ENCODE data around the gene C2orf72.
"Not testable (repeated sequence)": the region's sequence is repeated elsewhere in the genome, so short reads cannot be mapped to it uniquely, and the experiment has no call there.

The C2orf72 gene

GRCh38 chr2:231015478-231015877, 21.8 kb upstream of the C2orf72 start:
- peak; percentile 47 for DNase-seq (ENCODE audit: low read depth, low spot score)

DNA sequence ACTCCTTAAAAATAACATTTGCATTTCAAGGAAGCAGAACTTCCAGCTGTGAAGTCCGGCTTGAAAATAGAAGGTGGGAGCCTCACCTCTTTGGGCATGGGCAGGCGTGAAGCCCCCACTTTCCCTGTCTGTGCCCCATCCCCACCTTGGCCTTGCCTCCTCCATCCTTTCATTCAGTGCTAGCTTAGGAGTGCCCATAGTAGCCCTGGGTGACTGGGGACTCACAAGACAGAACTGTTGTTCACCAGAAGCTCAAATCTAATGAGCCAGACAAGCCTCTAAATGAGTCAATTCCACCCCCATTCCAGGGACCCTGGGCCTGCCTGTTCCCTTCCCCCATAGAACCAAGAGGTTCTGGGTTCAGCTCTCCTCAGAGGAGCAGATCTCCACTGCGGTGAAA, 21.4 kb upstream of the C2orf72 start:
- no peak for DNase-seq (ENCODE audit: low read depth, low spot score)

DNA sequence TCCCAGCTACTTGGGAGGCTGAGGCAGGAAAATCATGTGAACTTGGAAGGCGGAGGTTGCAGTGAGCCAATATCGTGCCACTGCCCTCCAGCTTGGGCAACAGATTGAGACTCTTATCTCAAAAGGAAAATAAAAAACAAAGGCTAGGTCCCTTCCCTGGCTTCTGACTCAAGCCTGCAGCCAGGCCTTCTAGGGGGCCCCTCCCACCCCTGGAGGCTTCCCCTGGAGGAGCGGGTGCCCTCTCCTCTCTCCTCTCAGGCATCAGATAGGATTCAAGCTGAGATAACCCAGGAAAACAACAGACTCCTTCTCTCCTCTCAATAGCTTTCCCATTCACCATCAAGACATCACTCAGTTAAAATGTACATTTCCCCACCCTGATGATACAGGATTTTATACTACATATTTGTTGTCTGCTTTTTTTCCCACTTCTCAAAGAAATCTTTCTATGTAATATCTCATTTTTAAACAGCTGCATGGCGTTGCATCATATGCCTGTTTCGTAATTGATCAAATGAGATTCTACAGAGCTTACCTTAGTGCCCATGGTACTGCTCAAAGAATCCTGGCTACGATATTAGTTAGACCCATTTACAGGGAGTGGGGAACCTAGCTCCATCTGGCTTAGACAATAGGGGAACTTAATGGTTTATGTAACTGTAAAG, 20.6 kb upstream of the C2orf72 start:
- no peak for DNase-seq (ENCODE audit: low read depth, low spot score)

DNA sequence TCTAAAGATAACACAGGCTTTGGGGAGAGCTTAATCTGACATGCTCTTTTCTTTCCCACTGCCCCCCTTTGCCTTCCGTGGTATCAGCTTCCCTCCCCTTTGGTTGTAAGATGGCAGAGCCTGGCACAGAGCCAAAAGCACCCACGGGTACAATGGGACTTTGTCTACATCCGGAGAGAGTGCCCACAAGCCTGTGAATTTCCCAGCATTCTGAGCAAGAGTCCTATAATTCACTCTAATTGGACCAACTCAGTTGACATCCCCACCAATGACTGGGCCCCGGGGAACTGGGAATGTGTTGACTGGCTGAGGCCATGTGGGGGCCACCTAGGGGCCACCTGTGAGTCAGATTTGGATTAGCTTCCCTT, 20.1 kb upstream of the C2orf72 start:
- DNase-seq (ENCODE audit: low read depth, low spot score): no peak

DNA sequence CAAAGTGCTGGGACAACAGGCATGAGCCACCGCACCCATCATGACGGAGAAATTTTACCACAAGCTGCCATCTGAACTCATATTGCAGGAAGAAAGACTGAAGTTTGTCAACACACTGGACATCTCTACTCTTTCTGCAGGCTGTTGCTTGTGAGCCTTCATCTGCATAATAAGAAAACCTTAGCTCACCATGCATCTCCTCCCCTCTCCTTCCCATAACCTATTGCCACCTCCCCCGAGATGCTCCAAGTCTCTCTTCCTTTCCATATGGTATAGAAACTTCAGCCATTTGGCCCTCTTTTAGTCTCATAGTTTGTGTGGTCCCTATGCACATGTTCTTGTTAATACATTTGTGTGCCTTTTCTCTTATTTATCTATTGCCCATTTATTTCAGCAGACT, 19.1 kb upstream of the C2orf72 start:
- DNase-seq (ENCODE audit: low read depth, low spot score): no peak

DNA sequence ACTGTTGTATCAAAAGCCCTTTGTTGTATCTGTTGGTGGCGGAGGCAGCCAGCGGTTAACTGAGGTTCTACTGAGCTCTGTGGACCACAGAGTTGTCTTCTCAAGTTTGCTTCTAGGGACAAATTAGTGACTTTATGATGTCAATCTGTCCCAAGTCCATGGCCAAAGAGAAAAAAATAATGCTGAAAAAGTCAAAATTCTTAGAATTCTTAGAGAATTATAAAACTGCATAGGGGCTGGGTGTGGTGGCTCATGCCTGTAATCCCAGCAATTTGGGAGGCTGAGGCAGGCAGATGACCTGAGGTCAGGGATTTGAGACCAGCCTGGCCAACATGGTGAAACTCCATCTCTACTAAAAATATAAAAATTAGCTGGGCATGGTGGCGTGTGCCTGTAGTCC, 12.3 kb upstream of the C2orf72 start:
- DNase-seq (ENCODE audit: low read depth, low spot score): not testable (repeated sequence)

DNA sequence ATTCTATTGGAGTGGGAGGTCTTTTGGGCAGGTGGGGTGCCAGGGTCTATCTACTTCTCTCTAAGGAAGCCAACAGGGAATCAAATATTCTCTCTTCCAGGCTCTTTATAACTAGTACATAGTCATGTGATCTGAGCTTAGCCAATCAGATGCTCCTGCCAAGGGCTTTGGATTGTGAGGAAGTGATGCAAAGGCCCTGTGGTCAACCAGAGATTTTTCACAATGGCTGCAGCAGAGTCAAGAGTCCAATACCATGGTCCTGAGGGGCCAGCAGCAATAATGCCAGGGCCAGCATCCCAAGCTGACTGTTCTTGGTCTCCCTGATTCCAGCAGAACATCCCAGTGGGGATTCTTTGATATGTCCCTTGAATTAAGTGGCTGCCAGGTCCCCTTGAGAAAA, 8.4 kb upstream of the C2orf72 start:
- DNase-seq (ENCODE audit: low read depth, low spot score): no peak

DNA sequence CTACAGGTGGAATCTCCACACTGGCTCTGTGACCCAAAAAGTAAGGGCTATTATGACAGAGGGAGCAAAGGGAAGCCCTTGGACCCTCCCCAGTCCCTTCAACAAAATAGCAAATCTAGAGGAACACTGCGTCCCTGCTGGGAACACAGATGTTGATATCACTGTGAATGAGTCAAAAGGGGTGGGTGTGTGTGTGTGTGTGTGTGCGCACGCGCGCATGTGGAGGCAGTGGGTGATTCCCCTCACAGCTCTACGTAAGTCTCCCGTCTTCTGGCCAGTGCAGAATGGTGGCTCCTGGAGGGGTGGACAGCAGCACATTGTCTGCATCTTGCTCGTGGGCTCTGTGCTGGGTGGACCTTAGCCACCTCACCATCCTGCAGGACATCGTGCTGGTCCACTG, 7.8 kb upstream of the C2orf72 start:
- no peak for DNase-seq (ENCODE audit: low read depth, low spot score)

GRCh38 chr2:231030725-231031124, 6.6 kb upstream of the C2orf72 start:
- DNase-seq (ENCODE audit: low read depth, low spot score): no peak

- no peak for DNase-seq (ENCODE audit: low read depth, low spot score)
Measured at GRCh38 chr2:231032575-231033140, 4.7 kb upstream of the C2orf72 start.

DNA sequence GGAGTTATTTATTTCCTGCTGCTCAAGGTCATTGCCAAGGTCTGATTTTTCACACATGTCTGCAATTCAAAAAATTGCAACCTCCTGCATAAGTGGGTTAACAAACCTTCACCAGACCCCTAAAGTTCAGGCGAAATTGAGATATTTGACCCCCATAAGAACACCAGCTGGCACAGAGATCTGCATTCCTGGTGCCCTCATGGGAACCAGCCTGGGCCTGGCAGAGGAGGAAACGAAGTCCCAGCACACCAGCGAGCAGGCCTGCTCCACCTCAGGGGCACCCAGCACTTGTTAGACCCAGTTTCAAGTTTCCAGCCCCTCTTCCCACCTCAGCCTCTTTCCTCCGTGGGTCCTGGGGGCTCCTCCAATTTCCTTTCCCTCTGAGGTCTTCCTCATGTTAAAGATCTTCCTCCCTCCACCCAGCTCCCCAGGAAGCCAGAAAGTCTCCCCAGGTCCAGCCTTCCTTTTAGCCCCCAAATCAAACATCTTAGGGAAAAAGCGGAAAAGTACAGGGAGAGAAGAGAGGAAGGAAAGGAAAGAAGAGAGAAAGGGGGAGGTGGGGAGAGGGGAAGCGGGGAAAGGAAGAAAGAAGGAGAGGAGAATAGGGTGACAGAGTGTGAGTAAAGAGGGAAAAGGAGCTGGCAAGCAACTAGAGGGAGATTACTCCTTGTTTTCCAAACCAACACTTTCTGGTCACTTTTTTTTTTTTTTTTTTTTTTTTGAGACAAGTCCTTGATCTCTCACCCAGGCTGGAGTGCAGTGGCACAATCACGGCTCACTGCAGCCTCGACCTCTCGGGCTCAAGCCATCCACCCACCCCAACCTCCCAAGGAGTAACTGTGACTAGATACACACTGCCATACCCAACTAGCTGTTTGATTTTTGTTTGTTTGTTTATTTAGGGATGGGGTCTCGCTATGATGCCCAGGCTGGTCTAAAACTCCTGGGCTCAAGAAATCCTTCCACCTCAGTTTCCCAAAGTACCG, 3.9 kb upstream of the C2orf72 start:
- no peak for DNase-seq (ENCODE audit: low read depth, low spot score)

GRCh38 chr2:231034291-231034882, 2.9 kb upstream of the C2orf72 start:
- no peak for DNase-seq (ENCODE audit: low read depth, low spot score)

DNA sequence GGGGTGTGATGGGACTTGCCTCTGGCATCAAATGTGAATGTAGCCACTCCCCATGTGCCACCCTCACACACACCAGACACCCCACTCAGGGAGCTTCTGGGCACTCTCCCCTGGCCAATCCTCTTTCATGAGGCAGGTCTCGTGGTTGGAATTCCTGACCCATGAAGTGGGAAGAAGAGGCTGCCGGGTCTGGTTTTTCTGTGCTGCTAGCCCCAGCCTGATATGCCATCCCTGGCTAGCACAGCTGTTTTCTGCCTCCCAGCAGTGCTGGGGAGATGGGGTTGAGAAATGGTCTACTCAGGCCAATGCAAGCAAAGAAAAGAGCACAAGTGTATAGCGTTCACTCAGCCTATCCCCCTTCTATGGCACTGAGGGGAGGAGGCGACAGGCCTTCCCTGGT, 1.2 kb upstream of the C2orf72 start:
- peak; percentile 39 for DNase-seq (ENCODE audit: low read depth, low spot score)

DNA sequence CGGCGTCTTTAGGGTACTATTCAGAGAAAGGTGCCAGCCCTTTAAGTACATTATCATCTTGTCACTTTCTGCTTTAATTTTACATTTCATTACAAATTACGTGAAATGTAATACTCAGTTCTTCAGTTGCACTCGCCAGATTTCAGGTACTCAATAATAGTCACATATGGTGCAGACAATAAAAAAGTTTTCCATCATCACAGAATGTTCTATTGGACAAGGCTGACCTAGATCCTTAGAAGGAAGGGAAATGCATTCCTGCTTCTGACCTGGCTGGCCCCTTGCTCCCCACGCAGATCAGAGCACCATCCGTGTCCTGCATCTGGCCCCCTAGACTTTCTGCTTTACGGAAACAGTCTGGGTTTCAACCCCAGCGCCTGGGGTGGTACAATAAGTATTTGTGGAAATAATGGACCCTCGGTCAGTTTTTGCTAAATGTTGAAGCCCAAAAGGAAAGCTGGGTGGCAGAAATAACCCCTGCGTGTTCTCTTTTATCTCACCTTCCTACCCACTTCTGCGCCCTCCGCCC, 681 bp upstream of the C2orf72 start:
- DNase-seq (ENCODE audit: low read depth, low spot score): no peak

GRCh38 chr2:231037731-231038482, 584 bp downstream of the C2orf72 start:
- DNase-seq (ENCODE audit: low read depth, low spot score): no peak

DNA sequence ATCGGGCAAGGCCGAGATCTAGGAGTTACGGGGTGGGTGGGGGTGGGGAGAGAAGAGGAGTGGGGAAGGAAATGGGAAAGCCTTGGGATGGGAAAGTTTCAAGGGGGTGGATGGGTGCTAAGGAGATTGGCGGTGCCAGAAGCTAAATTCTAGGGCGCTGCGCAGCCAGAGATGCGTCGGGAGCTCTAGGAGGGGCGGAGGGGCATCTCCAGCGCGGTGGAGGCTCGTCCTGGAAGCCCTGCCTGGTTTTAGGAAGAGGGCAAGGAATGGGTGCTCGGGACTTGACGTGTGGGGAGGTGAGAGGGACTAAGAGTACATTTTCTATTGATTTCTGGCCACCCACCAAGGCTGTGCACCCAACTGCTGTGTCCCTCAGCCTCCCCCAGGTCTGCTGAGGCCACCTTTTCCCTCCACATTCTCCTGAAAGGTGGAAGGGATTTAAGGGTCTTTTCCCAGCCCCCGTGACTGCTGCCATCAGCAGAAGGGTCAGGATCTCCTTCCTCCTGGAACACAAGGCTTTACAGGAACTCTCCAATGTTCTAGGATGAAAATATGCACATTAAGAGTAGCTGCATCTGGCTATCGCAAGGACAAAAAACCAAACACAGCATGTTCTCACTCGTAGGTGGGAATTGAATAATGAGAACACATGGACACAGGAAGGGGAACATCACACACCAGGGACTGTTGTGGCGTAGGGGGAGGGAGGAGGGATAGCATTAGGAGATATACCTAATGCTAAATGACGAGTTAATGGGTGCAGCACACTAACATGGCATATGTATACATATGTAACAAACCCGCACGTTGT, 1.4 kb downstream of the C2orf72 start:
- DNase-seq (ENCODE audit: low read depth, low spot score): no peak

DNA sequence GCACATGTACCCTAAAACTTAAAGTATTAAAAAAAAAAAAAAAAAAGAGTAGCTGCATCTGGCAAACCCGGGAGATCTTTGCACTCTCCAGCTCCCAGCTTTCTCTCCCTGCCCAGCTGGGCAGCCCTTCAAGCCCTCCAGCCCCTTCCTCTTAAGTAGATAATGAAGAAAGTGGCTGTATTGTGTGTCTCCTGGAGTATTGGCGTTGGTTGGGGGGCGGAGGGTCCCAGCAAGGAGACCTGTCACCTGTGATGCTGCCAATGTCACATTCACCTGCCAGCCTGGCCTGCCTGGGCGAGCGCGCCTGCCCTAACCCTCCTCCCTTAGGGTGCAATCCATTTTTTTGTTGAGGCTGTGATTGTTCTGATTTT, 2.0 kb downstream of the C2orf72 start:
- DNase-seq (ENCODE audit: low read depth, low spot score): no peak

- DNase-seq (ENCODE audit: low read depth, low spot score): no peak
Measured at GRCh38 chr2:231039821-231040364, 2.6 kb downstream of the C2orf72 start.

GRCh38 chr2:231041061-231041689, 3.9 kb downstream of the C2orf72 start:
- no peak for DNase-seq (ENCODE audit: low read depth, low spot score)

GRCh38 chr2:231043796-231044195, 6.5 kb downstream of the C2orf72 start:
- DNase-seq (ENCODE audit: low read depth, low spot score): no peak
